Measurements from ENCODE around the gene PPP1R26. TPM values are rescaled to one million over a fixed set of nuclear protein-coding genes. Genes with fewer than 3 reads are reported as not detected.
A peak's percentile ranks its signal among the peaks of the same experiment; 100 is the strongest.
"Not testable (repeated sequence)": the region's sequence is repeated elsewhere in the genome, so short reads cannot be mapped to it uniquely, and the experiment has no call there.

PPP1R26 gene
- total RNA-seq, 2 donors from 2014 or later, result 3.7 to 7.7 TPM

GRCh38 chr9:135533674-135534073 lies 54.1 kb downstream of the PPP1R26 start:
- H3K36me3 Mint-ChIP-seq, result no peaks in the 10 kb centered on the region
- no peaks in the 10 kb centered on the region for H3K9me3 Mint-ChIP-seq
- peak in 1 of 2 donors; percentile 8 for ATAC-seq
- peaks cover 22 to 26% of the 10 kb centered on the region in 2 donors for H3K27me3 Mint-ChIP-seq
- H3K4me3 Mint-ChIP-seq, result no peak overlapping the region
- H3K4me1 Mint-ChIP-seq (ENCODE audit: low read depth in 2 of 2), result peaks cover 0 to 13% of the 10 kb centered on the region in 2 donors
- DNase-seq (ENCODE audit: low spot score), result no peak
- no peak overlapping the region for H3K27ac Mint-ChIP-seq

- Mint-ChIP-seq H3K27me3 (peaks cover 23 to 31% of the 10 kb centered on the region in 2 donors), H3K4me1 (ENCODE audit: low read depth in 2 of 2) (peaks cover 0 to 10% of the 10 kb centered on the region in 2 donors)
- H3K4me3 Mint-ChIP-seq; H3K9me3 Mint-ChIP-seq; H3K36me3 Mint-ChIP-seq; H3K27ac Mint-ChIP-seq; DNase-seq (ENCODE audit: low spot score): not testable (repeated sequence)
- ATAC-seq, result peak; percentile 31 to 52
Measured at GRCh38 chr9:135534192-135534711, 54.7 kb downstream of the PPP1R26 start.

DNA sequence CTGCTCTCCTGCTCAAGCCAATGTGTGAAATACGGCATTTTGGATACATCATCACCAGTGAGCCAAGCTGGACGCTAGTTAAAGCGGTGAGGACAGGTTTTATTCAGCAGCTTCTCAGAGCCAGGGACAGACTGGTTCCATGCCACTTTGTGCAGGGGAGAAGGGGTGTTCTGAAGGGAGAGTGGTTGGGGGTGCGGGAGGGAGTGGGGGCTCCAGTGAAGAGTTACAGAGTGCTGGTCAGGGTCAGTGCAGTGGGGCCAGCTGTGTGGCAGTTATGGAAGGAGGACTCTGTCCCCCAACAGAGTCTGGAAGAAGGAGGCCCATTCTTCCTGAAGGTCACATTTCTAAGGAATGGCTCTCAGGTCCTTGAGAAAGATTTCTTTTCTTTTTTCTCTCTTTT lies 55.2 kb downstream of the PPP1R26 start:
- not testable (repeated sequence) for H3K27ac Mint-ChIP-seq
- peaks cover 26 to 37% of the 10 kb centered on the region in 2 donors for H3K27me3 Mint-ChIP-seq

GRCh38 chr9:135535631-135536030 lies 56.0 kb downstream of the PPP1R26 start:
- not testable (repeated sequence) for H3K4me1 Mint-ChIP-seq (ENCODE audit: low read depth in 2 of 2); H3K27ac Mint-ChIP-seq; DNase-seq (ENCODE audit: low spot score); H3K36me3 Mint-ChIP-seq; ATAC-seq; H3K4me3 Mint-ChIP-seq; H3K9me3 Mint-ChIP-seq
- H3K27me3 Mint-ChIP-seq, result peaks cover 33 to 38% of the 10 kb centered on the region in 2 donors

More for the DNA sequence above, 55.2 kb downstream of the PPP1R26 start:
- not testable (repeated sequence) for H3K36me3 Mint-ChIP-seq; H3K9me3 Mint-ChIP-seq; H3K4me3 Mint-ChIP-seq; DNase-seq (ENCODE audit: low spot score); H3K4me1 Mint-ChIP-seq (ENCODE audit: low read depth in 2 of 2); ATAC-seq

- Mint-ChIP-seq H3K9me3 (no peaks in the 10 kb centered on the region), H3K27me3 (peaks cover 33 to 37% of the 10 kb centered on the region in 2 donors), H3K36me3 (no peaks in the 10 kb centered on the region), H3K27ac (no peak overlapping the region), H3K4me3 (no peak overlapping the region), H3K4me1 (ENCODE audit: low read depth in 2 of 2) (no peaks in the 10 kb centered on the region)
- peak in 1 of 2 donors; percentile 29 for ATAC-seq
- no peak for DNase-seq (ENCODE audit: low spot score)
Measured at GRCh38 chr9:135536216-135536615, 56.6 kb downstream of the PPP1R26 start.

Other genes with a start within 250 kb of the PPP1R26 start
- gene MRPS2, start 20.9 kb downstream of the PPP1R26 start, total RNA-seq, result 10 to 100 TPM; 38.2 to 78.3 TPM
- not detected for gene LCN1, start 41.7 kb downstream of the PPP1R26 start, total RNA-seq
- not detected for gene OBP2A, start 66.3 kb downstream of the PPP1R26 start, total RNA-seq
- gene PAEP, start 82.0 kb downstream of the PPP1R26 start, total RNA-seq, result not detected
- not detected for gene GLT6D1, start 159.8 kb downstream of the PPP1R26 start, total RNA-seq
- gene LCN9, start 183.5 kb downstream of the PPP1R26 start, total RNA-seq, result not detected
- not detected for gene SOHLH1, start 219.7 kb downstream of the PPP1R26 start, total RNA-seq
- gene KCNT1, start 222.4 kb downstream of the PPP1R26 start, total RNA-seq, result not detected

All from natural killer cell treated with Interleukin-12 subunit alpha and Interleukin-12 subunit beta and Interleukin-15 and Interleukin-18, amount 100 ng/mL, for 72 hours (primary cell).